Measurements from ENCODE around the gene FXYD3.

FXYD3 gene

GRCh38 chr19:35106898-35107541 is 8.6 kb upstream of the FXYD3 start:
- Histone ChIP-seq H3K4me1 (ENCODE audit: control insufficient read depth, insufficient read depth, low read length, poor library complexity, severe bottlenecking) (peaks cover 3% of the 10 kb centered on the region), H3K4me3 (ENCODE audit: extremely low read depth, insufficient read depth, low read length, poor library complexity, severe bottlenecking) (no peak overlapping the region), H3K9me3 (ENCODE audit: control insufficient read depth, low read length) (no peaks in the 10 kb centered on the region), H3K36me3 (ENCODE audit: control insufficient read depth, insufficient read depth, low read length) (no peaks in the 10 kb centered on the region), H3K27ac (ENCODE audit: low read depth, low read length, severe bottlenecking) (peak overlapping the region; percentile 71)
- 100% methylated on average over 1 of the region's 2 CpGs for WGBS, 2 experiments (ENCODE audit: insufficient coverage in 2 of 2)

- Histone ChIP-seq H3K36me3 (ENCODE audit: control insufficient read depth, insufficient read depth, low read length) (no peaks in the 10 kb centered on the region), H3K4me3 (ENCODE audit: extremely low read depth, insufficient read depth, low read length, poor library complexity, severe bottlenecking) (no peak overlapping the region), H3K4me1 (ENCODE audit: control insufficient read depth, insufficient read depth, low read length, poor library complexity, severe bottlenecking) (peaks cover 3% of the 10 kb centered on the region), H3K9me3 (ENCODE audit: control insufficient read depth, low read length) (no peaks in the 10 kb centered on the region), H3K27ac (ENCODE audit: low read depth, low read length, severe bottlenecking) (peak overlapping the region; percentile 71)
- WGBS, 2 experiments (ENCODE audit: insufficient coverage in 2 of 2): 44 to 46% methylated on average over 5 of the region's 5 CpGs
Observed at GRCh38 chr19:35107545-35107944, 8.1 kb upstream of the FXYD3 start.

GRCh38 chr19:35108730-35109129 is 6.9 kb upstream of the FXYD3 start:
- H3K4me3 ChIP-seq (ENCODE audit: extremely low read depth, insufficient read depth, low read length, poor library complexity, severe bottlenecking): no peak overlapping the region
- no peaks in the 10 kb centered on the region for H3K36me3 ChIP-seq (ENCODE audit: control insufficient read depth, insufficient read depth, low read length)
- no peaks in the 10 kb centered on the region for H3K9me3 ChIP-seq (ENCODE audit: control insufficient read depth, low read length)
- 80 to 85% methylated on average over 11 of the region's 11 CpGs for WGBS, 2 experiments (ENCODE audit: insufficient coverage in 2 of 2)
- H3K27ac ChIP-seq (ENCODE audit: low read depth, low read length, severe bottlenecking): no peak overlapping the region
- H3K4me1 ChIP-seq (ENCODE audit: control insufficient read depth, insufficient read depth, low read length, poor library complexity, severe bottlenecking): peaks cover 3% of the 10 kb centered on the region

GRCh38 chr19:35109395-35110112 is 6.1 kb upstream of the FXYD3 start:
- Histone ChIP-seq H3K36me3 (ENCODE audit: control insufficient read depth, insufficient read depth, low read length) (no peaks in the 10 kb centered on the region), H3K9me3 (ENCODE audit: control insufficient read depth, low read length) (no peaks in the 10 kb centered on the region), H3K4me3 (ENCODE audit: extremely low read depth, insufficient read depth, low read length, poor library complexity, severe bottlenecking) (no peak overlapping the region), H3K27ac (ENCODE audit: low read depth, low read length, severe bottlenecking) (no peak overlapping the region), H3K4me1 (ENCODE audit: control insufficient read depth, insufficient read depth, low read length, poor library complexity, severe bottlenecking) (peaks cover 3% of the 10 kb centered on the region)
- WGBS, 2 experiments (ENCODE audit: insufficient coverage in 2 of 2): 88 to 90% methylated on average over 21 to 22 of the region's 22 CpGs

DNA sequence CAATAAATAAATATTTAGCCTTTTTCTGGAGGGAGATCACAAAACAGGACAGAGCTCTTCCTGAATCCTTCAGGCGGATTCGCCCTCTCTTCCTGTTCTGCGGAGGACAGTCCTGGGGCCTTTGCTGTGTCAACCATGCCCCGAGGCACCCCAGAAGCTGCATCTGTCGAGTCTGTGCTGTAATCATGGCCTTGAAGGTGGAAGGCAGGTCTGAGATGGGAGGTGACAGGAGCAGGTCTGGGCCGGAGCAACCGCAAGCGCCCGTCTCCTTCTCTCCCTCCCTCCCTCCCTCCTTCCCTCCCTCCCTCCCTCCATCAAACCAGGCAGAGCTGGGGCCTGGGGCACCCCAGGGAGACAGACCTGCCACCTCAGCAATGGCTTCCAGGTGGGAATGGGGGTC is 4.6 kb upstream of the FXYD3 start:
- H3K36me3 ChIP-seq (ENCODE audit: control insufficient read depth, insufficient read depth, low read length): no peaks in the 10 kb centered on the region
- 93 to 100% methylated on average over 1 to 3 of the region's 9 CpGs for WGBS, 2 experiments (ENCODE audit: insufficient coverage in 2 of 2)
- no peak overlapping the region for H3K4me3 ChIP-seq (ENCODE audit: extremely low read depth, insufficient read depth, low read length, poor library complexity, severe bottlenecking)
- no peaks in the 10 kb centered on the region for H3K9me3 ChIP-seq (ENCODE audit: control insufficient read depth, low read length)
- no peak overlapping the region for H3K27ac ChIP-seq (ENCODE audit: low read depth, low read length, severe bottlenecking)
- H3K4me1 ChIP-seq (ENCODE audit: control insufficient read depth, insufficient read depth, low read length, poor library complexity, severe bottlenecking): peaks cover 7% of the 10 kb centered on the region

DNA sequence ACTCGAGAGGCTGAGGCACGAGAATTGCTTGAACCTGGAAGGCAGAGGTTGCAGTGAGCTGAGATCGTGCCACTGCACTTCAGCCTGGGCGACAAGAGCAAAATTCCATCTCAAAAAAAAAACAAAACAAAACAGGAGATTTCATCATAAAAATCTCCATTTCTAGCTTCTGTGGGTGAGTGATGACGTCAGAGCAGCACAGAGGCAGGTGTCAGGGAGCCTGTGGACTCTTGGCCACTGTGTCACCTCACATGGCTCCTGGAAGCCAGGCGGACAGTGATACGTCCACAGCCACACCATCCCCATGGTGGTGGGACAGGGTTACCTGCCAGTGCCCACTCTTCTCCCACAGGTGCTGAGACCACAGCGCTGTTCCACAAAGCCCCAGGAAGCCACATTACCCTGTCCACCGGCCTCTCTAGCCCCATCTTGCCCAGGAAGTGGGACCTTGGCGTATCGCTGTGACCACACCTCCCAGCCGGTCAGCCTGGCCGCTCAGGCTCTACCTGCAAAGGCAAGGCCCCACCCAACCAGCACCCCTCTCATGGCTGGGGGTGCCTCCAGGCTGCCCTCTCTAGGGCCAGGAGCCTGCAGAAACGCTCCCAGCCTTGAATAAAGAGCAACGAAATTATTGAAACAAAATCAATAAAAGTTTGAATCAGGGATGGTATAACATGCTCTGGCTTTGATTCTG is 2.5 kb upstream of the FXYD3 start:
- Histone ChIP-seq H3K36me3 (ENCODE audit: control insufficient read depth, insufficient read depth, low read length) (no peaks in the 10 kb centered on the region), H3K9me3 (ENCODE audit: control insufficient read depth, low read length) (no peaks in the 10 kb centered on the region), H3K4me3 (ENCODE audit: extremely low read depth, insufficient read depth, low read length, poor library complexity, severe bottlenecking) (no peak overlapping the region), H3K27ac (ENCODE audit: low read depth, low read length, severe bottlenecking) (no peak overlapping the region), H3K4me1 (ENCODE audit: control insufficient read depth, insufficient read depth, low read length, poor library complexity, severe bottlenecking) (peaks cover 5% of the 10 kb centered on the region)
- 85 to 95% methylated on average over 10 to 12 of the region's 15 CpGs for WGBS, 2 experiments (ENCODE audit: insufficient coverage in 2 of 2)

DNA sequence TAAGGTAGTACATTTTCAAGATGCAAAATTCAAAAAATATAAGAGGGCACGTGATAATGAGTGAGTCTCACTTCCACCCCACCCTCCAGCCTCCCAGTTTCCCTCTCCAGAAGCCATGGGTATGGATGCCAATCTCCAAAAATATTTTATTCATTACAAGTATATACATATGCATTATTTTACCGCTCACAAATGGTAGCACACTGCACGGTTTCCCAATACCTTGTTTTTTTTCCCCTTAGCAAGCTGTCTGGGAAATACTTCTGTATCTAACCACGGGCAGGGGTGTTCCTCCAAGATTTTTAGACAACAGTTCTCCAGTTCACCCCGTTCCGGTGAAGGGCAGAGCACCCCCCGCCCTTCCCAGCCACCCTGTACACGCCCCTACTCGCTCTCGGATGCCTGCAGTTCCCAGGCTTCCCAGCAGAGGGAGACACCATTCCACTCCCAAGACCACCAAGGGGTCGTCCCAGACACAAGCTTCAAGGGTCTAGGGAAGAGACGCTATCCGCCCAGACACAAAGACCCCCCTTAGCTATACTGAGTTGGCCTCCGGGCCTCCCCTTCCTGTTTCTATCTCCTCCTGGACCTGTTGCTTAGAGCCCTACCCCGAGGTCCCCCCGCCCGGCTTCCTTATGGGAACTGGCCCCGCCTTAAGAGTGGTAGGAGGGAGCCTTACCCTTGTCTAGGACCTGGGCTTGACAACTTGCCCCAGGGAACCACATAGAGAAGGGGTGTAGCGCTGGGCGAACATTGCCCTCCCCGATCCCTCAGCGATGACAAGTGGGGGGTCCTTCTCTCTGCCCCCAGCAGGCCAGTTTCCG is 1.1 kb upstream of the FXYD3 start:
- 21 to 25% methylated on average over 10 to 16 of the region's 23 CpGs for WGBS, 2 experiments (ENCODE audit: insufficient coverage in 2 of 2)
- Histone ChIP-seq H3K36me3 (ENCODE audit: control insufficient read depth, insufficient read depth, low read length) (no peaks in the 10 kb centered on the region), H3K4me1 (ENCODE audit: control insufficient read depth, insufficient read depth, low read length, poor library complexity, severe bottlenecking) (peaks cover 5% of the 10 kb centered on the region), H3K9me3 (ENCODE audit: control insufficient read depth, low read length) (no peaks in the 10 kb centered on the region), H3K4me3 (ENCODE audit: extremely low read depth, insufficient read depth, low read length, poor library complexity, severe bottlenecking) (peak overlapping the region; percentile 11), H3K27ac (ENCODE audit: low read depth, low read length, severe bottlenecking) (no peak overlapping the region)

DNA sequence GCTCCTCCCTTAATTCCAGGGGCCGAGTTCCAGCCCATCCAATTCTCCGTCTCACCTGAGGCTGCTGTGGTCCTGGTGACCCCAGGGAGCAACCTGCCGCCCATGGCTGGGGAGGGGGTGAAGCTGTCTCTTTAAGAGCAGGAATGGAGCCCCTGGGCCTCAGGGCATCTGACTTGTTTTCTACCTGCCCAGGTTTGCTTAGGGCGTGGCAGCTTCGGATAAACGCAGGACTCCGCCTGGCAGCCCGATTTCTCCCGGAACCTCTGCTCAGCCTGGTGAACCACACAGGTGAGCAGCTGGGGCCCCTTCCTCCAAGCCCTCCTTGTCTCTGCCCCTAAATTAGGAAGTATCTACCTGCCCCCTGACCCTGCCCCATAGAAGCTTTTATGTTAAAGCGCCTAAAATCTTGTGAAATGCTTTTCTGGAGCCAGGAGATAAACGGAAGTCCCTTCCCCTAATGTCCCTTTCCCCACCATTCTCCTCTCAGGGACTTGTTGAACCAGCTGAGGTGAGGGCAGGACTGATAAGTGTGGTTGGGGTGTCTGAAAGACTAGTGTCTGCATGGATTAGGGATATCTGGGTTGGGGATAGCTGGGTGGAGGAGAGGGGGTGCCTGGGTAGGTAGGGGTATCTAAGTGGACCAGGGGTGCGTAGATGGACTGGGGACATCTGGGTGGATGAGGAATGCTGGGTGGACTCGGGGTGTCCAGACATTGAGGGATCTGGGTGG is 614 bp downstream of the FXYD3 start:
- H3K9me3 ChIP-seq (ENCODE audit: control insufficient read depth, low read length): no peaks in the 10 kb centered on the region
- H3K36me3 ChIP-seq (ENCODE audit: control insufficient read depth, insufficient read depth, low read length): no peaks in the 10 kb centered on the region
- 86 to 93% methylated on average over 9 to 12 of the region's 13 CpGs for WGBS, 2 experiments (ENCODE audit: insufficient coverage in 2 of 2)
- H3K27ac ChIP-seq (ENCODE audit: low read depth, low read length, severe bottlenecking): no peak overlapping the region
- H3K4me3 ChIP-seq (ENCODE audit: extremely low read depth, insufficient read depth, low read length, poor library complexity, severe bottlenecking): no peak overlapping the region
- H3K4me1 ChIP-seq (ENCODE audit: control insufficient read depth, insufficient read depth, low read length, poor library complexity, severe bottlenecking): peaks cover 5% of the 10 kb centered on the region

GRCh38 chr19:35117116-35117515 is 1.5 kb downstream of the FXYD3 start:
- Histone ChIP-seq H3K4me1 (ENCODE audit: control insufficient read depth, insufficient read depth, low read length, poor library complexity, severe bottlenecking) (peaks cover 5% of the 10 kb centered on the region), H3K36me3 (ENCODE audit: control insufficient read depth, insufficient read depth, low read length) (no peaks in the 10 kb centered on the region), H3K4me3 (ENCODE audit: extremely low read depth, insufficient read depth, low read length, poor library complexity, severe bottlenecking) (no peak overlapping the region), H3K27ac (ENCODE audit: low read depth, low read length, severe bottlenecking) (no peak overlapping the region), H3K9me3 (ENCODE audit: control insufficient read depth, low read length) (no peaks in the 10 kb centered on the region)
- 74 to 88% methylated on average over 4 to 7 of the region's 8 CpGs for WGBS, 2 experiments (ENCODE audit: insufficient coverage in 2 of 2)

DNA sequence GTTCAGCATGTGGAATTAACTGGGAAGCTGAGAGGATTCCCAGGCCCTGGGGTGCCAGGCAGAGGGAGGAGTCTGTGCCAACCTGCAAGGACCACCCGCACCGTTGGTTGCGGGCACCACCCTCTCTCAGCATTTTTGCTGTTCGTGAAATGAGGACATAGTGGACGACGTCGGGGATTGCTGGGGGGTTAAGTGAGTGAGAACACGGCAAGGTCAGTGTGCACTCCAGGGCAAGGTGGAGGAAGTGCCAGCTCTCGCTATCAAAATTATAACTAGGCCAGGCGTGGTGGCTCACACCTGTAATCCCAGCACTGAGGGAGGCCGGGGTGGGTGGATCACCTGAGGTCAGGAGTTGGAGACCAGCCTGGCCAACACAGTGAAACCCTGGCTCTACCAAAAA is 2.2 kb downstream of the FXYD3 start:
- H3K9me3 ChIP-seq (ENCODE audit: control insufficient read depth, low read length): no peaks in the 10 kb centered on the region
- H3K4me1 ChIP-seq (ENCODE audit: control insufficient read depth, insufficient read depth, low read length, poor library complexity, severe bottlenecking): peaks cover 5% of the 10 kb centered on the region
- H3K36me3 ChIP-seq (ENCODE audit: control insufficient read depth, insufficient read depth, low read length): no peaks in the 10 kb centered on the region
- H3K27ac ChIP-seq (ENCODE audit: low read depth, low read length, severe bottlenecking): no peak overlapping the region
- no peak overlapping the region for H3K4me3 ChIP-seq (ENCODE audit: extremely low read depth, insufficient read depth, low read length, poor library complexity, severe bottlenecking)
- 86 to 87% methylated on average over 11 of the region's 11 CpGs for WGBS, 2 experiments (ENCODE audit: insufficient coverage in 2 of 2)
